Measurements from ENCODE around the gene FCGR2B. TPM values are rescaled to one million over a fixed set of nuclear protein-coding genes. Genes with fewer than 3 reads are reported as not detected.
A peak's percentile ranks its signal among the peaks of the same experiment; 100 is the strongest.
"Not testable (repeated sequence)": the region's sequence is repeated elsewhere in the genome, so short reads cannot be mapped to it uniquely, and the experiment has no call there.

The FCGR2B gene
- polyA plus RNA-seq, 1 donor: 0.06 TPM

DNA sequence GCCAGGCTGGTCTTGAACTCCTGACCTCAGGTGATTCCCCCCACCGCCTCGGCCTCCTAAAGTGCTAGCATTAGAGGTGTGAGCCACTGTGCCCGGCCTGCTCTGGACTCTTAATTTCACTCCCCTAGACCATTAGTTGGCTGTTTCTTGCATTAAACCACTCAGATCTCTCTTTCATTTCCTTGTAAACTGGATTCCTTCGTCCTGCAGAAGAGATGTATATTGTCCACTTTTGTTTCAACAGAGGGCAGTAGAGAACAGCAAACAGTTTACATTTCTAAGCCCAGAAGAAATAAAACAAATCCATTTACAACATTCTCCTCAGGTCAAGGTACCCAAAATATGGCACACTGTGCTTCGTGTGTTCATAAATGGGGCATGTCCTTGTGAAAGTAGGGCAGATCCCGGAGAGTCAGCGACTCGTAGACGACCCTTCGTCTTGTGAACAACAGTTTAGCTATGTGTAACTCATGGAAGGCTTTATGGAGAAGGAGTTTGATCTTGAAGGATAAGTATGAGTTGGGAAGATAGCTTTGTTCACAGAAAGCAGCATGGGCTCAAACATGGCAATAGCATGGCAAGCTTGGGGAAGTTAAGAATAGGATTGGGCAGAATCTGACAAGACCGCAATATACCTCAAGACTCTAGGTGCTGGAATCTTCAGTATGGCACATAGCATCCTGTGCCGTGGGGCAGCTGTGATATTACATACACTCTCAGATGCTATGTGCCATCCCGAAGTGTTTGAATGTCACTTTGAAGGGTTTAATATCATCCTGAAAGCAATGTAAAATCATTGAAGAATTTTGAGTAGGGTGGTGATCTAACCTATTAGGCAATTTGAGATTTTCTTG, 15.2 kb upstream of the FCGR2B start:
- DNase-seq: peak; percentile 11

DNA sequence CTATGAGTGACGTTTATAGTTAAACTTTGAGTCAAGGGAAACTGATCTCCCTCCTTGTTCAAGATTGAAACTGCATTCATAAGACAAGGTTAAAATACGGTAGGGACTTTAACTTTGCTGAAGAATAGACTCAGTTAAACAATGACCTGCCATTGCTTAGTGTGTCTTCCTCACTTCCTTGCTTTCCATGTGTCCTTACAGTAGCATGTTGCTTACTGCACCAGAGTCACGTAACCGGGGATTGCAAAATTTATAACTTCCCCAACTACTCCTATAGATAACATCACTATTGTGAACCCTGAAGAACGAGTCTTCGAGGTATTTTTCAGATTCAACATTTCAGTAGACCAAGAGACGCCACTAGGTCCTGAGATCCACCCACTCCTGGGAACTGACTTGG, 9.4 kb upstream of the FCGR2B start:
- DNase-seq: not testable (repeated sequence)

DNA sequence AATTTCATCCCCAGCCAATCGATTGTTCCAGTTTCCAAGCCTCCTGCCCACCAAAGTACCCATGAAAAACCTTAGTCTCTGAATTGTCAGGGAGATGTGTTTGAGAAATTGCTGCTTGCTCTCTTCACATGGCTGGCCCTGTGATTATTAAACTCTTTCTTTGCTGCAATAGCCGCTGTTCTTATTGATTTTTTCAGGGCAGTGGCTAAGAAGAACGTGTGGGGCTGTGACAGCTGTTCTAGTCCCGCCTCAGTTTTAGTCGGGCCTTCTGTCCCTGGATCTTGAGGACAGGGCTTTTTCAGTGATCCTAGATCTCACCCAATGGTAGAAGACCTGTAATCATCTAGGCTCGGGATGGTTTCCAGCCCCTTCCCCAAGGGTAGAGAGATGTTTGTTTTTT, 9.0 kb upstream of the FCGR2B start:
- DNase-seq: not testable (repeated sequence)

DNA sequence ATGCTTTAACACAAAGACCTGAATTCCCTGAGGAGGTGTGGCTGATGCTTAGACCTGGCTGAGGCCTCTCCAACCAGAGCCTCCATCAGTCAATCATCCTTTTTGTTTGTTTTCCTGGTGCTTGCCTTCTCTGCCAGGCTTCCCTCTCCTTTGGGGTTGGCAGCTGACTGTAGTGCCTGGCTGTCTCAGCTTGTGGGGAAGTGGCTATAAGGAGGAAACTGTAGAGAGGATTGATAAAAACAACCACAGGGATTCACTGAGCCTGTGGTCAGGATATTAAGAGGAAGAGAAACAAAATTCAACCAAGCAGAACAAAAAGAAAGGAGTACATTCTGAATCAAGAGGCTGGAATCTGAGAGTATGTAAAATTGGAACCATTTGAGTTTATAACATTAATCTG, 4.4 kb upstream of the FCGR2B start:
- not testable (repeated sequence) for DNase-seq

DNA sequence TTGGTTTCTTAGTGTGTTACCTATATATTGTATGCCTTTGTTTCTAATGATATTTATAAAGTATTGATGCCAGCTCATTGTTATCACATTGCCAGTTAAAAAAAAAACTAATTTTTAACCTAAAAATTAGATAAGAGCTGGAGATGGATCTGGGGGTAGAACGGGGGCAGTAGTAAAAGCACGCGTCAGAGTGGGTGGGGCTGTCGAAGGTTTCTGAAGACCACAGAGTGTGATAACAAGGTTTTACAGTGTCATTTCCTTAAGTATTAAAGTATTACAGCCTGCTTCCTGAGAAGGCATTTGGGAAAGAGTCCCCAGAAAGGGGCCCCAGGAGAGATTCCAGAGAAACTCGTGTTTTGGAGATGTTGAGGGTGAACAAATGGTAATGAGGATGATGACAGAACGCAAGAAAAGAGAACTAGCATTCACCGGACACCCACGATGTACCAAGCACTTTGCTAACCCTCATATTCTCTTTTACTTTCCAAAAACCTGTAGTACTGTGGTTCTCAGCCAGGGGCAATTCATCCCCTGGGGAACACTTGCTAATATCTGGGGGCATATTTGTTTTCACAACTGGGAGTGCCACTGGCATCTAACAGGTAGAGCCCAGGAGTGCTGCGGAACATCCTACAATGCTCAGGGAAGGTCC, 1.2 kb upstream of the FCGR2B start:
- not testable (repeated sequence) for DNase-seq

DNA sequence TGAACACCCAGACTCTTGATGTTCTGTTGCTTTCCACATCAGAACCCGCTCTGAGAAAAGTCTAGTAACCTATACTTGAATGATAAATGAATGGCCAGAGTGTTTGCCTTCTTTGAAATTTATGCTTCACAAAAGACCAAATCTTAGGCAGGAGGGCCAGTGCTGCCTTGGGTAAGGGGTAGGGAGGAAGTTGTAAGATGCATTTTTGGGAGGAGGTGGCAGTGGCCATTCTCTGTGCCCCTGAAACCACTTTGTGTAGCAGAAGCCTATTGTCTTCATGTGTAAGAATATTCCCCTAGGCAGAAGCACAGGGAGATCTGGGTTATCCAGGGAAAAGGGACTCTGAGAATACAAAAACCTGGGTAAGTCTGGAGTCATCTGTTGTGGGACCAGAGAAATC, 626 bp downstream of the FCGR2B start:
- DNase-seq: not testable (repeated sequence)

DNA sequence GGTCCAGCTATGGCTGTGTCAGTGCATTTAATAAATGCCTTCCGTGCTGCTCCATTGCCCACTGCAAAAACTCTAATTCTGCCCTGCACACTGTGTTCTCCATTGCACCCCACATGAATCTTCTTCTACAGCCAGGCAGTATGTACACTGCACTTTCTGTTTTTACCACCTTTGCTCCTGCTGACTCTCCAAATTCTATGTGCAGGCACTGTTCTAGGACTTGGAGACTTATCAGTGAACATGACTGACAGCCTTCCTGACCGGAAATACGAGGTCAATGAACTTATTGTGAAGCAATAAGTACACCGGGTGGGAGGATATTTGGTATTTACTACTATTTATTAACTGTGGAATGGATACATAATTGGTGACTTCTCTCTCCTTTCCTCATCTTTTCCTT, 1.7 kb downstream of the FCGR2B start:
- DNase-seq: not testable (repeated sequence)

DNA sequence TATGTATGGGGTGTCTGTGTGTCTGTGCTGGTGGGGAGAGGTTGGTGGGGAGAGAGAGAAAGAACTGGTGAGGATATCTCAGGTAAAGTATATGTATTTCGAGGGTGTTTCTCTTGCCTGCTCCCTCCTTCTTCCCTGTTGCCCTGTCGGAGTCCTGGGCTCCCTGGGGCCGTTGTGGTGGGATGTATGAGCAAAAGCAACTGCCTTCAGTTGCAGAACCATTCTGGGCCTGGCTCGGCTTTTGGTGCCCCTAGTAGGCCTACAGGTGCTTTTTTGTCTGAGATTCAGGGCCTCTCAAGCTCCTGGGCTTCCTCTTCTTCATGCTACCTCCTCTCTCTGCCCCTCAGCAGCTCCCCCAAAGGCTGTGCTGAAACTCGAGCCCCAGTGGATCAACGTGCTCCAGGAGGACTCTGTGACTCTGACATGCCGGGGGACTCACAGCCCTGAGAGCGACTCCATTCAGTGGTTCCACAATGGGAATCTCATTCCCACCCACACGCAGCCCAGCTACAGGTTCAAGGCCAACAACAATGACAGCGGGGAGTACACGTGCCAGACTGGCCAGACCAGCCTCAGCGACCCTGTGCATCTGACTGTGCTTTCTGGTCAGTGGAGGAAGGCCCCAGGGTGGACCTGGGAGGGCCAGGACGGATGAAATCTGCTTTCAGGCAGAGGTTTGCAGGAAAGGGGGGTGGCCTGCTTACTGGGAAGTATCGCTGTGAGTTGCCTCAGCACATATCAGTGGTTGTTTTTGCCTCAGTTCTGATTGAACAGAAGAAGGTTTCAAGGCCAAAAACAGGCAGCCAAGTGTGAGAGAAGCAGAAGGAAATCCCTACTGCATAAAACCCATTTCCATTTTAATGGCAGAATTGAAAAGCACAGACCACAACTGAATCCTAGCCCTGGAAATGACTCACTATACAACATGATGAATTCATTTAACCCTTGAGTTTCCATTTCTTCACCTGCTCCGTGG, 8.4 kb downstream of the FCGR2B start:
- not testable (repeated sequence) for DNase-seq

DNA sequence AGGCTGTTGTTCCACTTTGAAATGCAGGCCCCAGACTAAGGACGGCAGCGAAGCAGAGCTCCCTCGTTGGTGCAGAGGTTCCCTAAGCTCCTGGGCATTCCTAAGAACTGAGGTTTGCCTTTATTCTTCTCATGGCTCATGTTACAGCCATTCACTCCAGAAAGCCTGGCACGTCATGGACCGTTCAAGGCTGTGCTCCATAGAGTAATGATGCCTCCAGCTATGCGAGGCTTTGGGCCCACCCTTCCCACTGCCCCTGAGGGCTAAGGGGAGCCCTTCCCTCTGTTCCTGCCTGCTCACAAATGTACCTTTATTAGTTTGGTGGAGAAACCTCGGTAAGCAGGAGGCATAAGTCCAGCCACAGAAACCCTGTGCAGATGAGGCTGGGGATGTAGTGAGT, 10.5 kb downstream of the FCGR2B start:
- not testable (repeated sequence) for DNase-seq

DNA sequence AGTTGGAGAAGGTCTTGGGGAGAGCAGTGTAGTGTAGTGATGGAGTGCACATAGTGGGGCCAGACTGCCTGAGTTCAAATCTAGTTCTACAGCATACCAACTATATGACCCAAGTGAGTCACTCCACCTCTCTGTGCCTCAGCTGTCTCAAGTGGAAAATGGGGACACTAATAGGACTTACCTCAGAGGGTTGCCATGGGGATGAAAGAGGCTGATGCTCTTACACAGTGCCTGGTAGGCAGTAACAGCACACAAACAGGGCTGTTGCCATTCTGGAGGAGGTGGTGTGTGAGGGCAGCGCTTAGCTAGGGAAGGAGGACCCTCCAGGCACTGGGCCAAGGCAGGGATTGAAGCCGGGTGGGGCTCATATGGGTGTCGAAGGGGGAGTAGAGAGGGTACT, 11.5 kb downstream of the FCGR2B start:
- not testable (repeated sequence) for DNase-seq

DNA sequence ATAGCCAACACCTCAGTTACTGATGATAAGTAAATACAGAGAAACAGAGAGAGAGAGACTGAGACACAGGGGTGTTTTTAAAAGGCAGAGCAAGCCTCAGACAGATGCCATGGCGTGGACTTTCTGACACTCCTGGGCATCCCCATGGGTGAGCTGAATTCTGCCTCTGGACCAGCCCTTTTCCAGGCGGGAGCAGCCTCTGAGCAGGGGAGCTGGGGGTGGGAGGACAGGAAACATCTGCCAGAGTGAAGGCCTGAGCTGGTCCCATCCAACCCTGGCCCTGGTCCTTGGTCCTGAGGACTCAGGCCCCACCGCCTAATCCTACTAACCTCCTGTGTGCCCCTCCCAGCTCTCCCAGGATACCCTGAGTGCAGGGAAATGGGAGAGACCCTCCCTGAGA, 12.0 kb downstream of the FCGR2B start:
- DNase-seq: not testable (repeated sequence)

DNA sequence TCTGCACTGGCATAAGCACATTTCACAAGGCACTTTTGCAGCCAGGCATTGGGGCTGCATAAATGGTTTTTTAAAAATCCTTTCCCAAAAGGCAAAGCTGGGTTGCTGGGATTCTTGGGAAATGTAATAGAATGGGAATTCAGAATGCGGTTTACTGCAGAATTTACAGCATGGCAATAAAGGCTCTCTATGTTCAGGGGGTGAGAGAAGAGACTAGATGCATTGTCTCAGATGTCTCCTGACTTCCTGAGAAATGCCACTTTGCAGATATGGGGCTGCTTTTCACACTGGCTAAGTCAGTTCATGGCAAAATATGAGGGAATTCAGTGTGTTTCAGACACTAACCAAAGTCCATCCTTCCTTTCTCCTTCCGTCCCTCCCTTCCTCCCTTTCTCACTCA, 13.5 kb downstream of the FCGR2B start:
- DNase-seq: no peak

DNA sequence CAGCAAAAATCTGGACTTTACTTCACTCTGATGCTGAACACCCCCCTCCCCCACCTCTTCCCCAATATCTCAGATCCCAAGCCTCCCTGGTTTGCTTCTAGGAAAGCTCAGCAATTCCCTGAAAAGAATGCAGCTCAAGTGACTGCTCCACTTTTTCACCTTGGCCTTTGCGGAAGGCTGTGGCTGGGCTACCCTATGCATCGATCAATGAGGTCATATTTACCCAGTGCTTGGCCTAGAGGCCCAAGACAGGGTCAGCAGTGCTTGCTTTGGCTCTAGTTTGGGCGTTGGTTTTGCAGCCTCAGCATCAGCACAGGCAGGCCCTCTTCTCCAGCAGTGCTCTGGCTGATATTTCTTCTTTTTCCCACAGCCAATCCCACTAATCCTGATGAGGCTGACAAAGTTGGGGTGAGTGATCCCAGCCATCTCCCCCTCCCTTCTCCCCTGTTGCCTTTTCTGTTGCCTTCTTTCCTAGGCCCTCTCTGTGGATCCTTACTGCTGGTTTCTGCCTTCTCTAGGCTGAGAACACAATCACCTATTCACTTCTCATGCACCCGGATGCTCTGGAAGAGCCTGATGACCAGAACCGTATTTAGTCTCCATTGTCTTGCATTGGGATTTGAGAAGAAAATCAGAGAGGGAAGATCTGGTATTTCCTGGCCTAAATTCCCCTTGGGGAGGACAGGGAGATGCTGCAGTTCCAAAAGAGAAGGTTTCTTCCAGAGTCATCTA, 14.2 kb downstream of the FCGR2B start:
- DNase-seq: no peak

DNA sequence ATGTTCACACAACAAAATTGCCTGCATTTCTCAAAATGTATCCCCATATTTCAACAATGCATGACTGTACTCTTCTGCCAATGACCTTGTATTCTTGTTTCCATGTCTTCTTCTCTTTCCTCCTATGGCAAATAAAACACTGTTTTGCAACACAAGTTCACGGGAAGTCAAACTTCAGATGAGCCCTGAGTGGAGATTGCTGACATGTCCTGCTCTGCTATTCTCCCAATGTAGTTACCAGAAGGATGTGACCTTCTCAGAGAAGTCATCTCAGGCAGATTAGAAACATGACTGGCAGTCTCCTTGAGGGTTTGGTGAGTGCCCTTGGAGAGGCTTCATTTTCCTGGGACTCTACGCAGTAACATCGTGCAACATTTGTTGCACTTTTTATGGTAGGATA, 15.6 kb downstream of the FCGR2B start:
- no peak for DNase-seq

DNA sequence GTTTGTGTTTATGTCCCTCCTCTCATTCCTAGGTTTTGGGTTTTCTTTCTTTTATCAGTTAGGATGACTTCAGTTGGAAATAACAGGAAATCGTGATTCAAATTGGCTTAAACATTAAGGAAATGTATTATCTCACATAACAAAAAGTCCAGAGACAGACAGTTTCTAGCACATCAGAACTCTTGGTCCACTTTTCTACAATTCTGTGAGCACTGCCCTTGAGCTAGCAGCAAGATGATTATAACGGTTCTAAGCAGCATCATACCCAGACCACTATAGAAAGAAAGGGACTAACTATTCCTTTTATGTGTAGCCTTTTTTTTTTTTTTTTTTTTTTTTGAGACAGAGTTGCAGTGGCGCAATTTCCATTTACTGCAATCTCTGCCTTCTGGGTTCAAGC, 18.9 kb downstream of the FCGR2B start:
- DNase-seq: no peak

DNA sequence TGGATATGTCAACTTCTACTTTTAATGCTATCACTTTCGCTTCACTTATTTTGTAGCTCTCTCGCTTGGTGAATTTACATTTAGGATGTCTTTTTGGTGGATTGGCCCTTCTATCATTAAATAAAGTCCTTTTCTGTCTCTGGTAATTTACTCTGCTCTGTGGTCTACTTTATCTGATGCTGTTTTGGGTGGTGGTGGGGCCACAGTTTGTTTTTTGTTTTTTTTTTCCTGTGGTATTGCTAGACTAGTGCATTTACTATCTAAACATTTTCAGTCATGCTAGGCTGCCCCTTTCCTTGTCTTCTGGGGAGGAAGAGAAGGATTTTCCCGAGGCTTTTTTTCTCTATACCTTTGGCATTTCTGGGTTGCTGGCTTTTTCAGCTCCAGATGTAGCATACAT, 26.0 kb downstream of the FCGR2B start:
- DNase-seq: no peak

DNA sequence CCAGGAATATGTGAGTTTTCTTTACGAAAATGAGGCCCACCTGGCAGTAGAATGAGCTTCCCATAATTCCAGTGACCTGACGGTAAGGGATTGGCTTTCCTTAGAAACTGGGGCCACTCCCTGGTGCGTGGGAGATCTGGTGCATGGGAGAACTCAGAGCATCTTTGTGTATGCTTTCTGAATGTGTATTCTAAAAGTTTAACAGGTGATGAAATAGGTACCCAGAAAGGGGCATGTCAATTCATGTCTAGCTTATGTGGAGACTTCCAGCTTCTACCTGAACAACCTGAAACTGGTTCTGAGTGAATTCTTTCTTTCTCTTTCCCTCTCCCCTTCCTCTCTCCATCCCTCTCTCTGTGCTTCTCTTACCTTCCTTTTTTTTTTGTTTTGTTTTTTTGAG, 28.9 kb downstream of the FCGR2B start:
- DNase-seq: no peak

DNA sequence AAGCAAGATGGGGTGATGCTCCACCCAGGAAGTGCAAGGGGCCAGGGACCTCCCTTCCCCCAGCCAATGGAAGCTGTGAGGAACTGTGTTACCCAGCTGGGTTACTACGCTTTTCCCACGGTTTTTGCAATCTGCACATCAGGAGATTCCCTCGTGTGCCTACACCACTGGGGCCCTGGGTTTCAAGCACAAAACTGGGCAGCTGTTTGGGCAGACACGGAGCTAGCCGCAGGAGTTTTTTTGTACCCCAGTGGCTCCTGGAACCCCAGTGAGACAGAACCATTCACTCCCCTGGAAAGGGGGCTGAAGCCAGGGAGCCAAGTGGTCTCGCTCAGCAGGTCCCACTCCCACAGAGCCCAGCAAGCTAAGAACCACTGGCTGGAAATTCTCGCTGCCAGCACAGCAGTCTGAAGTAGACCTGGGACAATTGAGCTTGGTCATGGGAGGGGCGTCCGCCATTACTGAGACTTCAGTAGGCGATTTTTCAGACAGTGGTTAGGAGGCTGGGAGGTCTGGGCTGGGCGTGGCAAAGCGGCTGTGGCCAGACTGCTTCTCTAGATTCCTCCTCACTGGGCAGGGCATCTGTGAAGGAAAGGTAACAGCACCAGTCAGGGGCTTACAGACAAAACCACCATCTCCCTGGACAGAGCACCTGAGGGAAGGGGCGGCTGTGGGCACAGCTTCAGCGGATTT, 30.2 kb downstream of the FCGR2B start:
- not testable (repeated sequence) for DNase-seq

DNA sequence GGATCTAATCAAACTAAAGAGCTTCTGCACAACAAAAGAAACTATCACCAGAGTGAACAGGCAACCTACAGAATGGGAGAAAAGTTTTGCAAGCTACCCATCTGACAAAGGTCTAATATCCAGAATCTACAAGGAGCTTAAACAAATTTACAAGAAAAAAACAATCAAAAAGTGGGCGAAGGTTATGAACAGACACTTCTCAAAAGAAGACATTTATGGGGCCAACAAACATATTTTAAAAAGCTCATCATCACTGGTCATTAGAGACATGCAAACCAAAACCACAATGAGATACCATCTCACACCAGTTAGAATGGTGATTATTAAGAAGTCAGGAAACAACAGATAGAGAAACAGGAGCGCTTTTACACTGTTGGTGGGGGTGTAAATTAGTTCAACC, 35.4 kb downstream of the FCGR2B start:
- DNase-seq: not testable (repeated sequence)

DNA sequence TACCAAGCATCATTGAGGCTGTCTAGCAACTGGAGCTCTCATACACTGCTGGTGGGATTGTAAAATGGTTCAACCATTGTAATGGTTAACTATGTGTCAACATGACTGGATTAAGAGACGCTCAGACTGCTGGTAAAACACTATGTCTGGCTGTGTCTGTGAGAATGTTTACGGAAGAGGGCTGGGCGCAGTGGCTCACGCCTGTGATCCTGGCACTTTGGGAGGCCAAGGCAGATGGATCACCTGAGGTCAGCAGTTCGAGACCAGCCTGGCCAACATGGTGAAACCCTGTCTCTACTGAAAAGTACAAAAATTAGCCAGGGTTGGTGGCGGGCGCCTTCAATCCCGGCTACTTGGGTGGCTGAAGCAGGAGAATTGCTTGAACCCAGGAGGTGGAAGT, 39.3 kb downstream of the FCGR2B start:
- no peak for DNase-seq

DNA sequence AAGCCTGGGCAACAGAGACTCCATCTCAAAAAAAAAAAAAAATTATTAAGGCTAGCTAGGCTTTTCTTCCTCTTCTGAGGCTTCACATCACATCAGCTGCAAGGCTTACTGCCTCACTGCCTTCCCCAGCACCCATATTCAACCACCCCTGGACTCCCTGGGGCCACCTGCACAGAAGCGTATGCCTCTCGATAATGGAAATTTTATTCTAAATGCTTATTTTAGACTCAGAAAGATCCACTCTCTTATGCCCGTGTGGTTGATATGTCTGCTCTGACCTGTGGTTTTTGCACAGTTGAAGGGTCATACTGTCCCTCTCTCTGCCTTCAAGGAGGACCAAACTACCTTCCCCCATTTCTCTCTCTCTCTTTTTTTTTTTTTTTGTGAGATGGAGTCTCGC, 42.6 kb downstream of the FCGR2B start:
- DNase-seq: no peak

DNA sequence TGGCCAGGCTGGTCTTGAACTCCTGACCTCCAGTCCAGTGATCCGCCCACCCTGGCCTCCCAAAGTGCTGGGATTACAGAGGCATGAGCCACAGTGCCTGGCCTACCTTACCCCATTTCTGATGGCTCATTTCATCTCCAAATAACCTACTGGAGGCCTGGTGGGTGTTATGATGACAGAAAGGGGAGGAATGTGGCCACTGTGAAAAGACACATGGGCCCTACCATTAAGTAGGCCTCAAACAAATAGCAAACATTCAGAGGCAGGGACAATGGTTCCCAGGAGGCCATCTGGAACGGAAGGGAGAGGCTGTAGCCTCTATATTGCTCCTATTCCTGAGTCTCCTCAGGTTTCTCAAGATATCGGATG, 43.2 kb downstream of the FCGR2B start:
- DNase-seq: no peak

Data from hindlimb muscle (tissue), 1 donor.